Measurements from ENCODE around the gene HEPN1.

DNA sequence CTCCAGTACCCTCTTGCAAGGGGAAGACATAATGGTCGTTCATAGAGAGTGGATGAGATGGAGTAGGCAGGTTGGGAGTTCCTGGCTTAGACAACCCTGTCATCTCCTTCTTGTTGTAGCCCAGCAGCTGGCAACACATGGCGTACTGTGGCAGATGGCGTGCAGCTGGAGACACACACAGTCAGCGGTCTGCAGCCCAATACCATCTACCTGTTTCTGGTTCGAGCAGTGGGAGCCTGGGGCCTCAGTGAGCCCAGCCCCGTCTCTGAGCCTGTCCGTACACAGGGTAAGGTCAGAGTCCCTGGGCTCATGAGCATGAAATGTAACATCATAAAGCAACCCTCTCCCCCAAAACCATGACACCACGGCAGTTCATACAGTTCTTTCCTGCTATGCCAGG lies 45.1 kb upstream of the HEPN1 start:
- TF ChIP-seq GATA3 (IDR thresholded peaks at IDR 0.05; ENCODE audit: low read depth, low read length) (no peak), GATA2 (IDR thresholded peaks at IDR 0.05; ENCODE audit: low read depth, low read length) (no peak)

Measured in SH-SY5Y (cell line).